GM12878 (cell line): ENCODE results near the gene CDYL. TPM values are rescaled to one million over a fixed set of nuclear protein-coding genes. Genes with fewer than 3 reads are reported as not detected.

Experiments
- ATAC-seq: fragments of 200-7000 bp; cut with Tn5 transposase; 3 replicates; pipeline ENCODE4 v1.9.1; 2020; ENCODE audit warnings: mild to moderate bottlenecking, moderate library complexity
- BruUV-seq: library from RNA; stranded (reverse); fragments of 400-500 nt; replicated peaks from 2 replicates; lab custom pipeline; 2021; lab: Mats Ljungman, UMichigan
- CTCF ChIA-PET: fragments of 300-600 bp; sonication (Branson Sonifier 250); formaldehyde crosslinking; extraction: SDS; loops from one replicate; lab custom pipeline; 2021; ENCODE audit warnings: inconsistent platforms; lab: Yijun Ruan, JAX
- POLR2A ChIA-PET: fragments of 350-600 bp; formaldehyde crosslinking; extraction: SDS; loops from one replicate; lab custom pipeline; 2021; ENCODE audit warnings: inconsistent platforms; lab: Charles Lee
- RAD21 ChIA-PET: fragments of 300-600 bp; sonication (Branson Sonifier 250); formaldehyde crosslinking; loops from one replicate; lab custom pipeline; 2023; ENCODE audit warnings: antibody characterized with exemption; ENCODE audit not compliant: unreplicated experiment; lab: Charles Lee
- SMC1A ChIA-PET: fragments of 300-600 bp; sonication (Branson Sonifier 250); formaldehyde crosslinking; loops from one replicate; lab custom pipeline; 2023; ENCODE audit not compliant: unreplicated experiment, uncharacterized antibody; lab: Charles Lee
- DNase-seq: peaks from one replicate; pipeline ENCODE4 v3.0.0-alpha.2; 2011; ENCODE audit warnings: low read depth, low spot score
- FAIRE-seq: peaks from 3 replicates; lab custom pipeline; 2011; peaks lifted over from hg19 to GRCh38; lab: Jason Lieb, UNC
- H2AFZ ChIP-seq: 2 replicates; pipeline ENCODE4 v1.6.0; 2011; ENCODE audit warnings: low read depth, low read length, control low read depth; ENCODE audit not compliant: control insufficient read depth
- H3K27ac ChIP-seq: 2 replicates; pipeline ENCODE4 v1.5.1; 2011; ENCODE audit warnings: control low read depth; ENCODE audit not compliant: control insufficient read depth, insufficient read depth
- H3K27me3 ChIP-seq, 2 experiments: replicated peaks in 1 of 2; 2 replicates each; pipeline versions ENCODE4 v1.6.0 to v1.6.1; 2011; ENCODE audit warnings: low read length in 1 of 2; ENCODE audit not compliant: control insufficient read depth in 2 of 2, insufficient read depth in 2 of 2
- H3K36me3 ChIP-seq, 2 experiments: 2 replicates each; pipeline ENCODE4 v1.5.1; 2011; ENCODE audit warnings: low read length in 1 of 2; ENCODE audit not compliant: control insufficient read depth in 2 of 2, insufficient read depth in 2 of 2
- H3K4me1 ChIP-seq: 2 replicates; pipeline ENCODE4 v1.6.1; 2011; ENCODE audit warnings: mild to moderate bottlenecking, low read length, moderate library complexity, mixed read lengths; ENCODE audit not compliant: control insufficient read depth, insufficient read depth
- H3K4me2 ChIP-seq: 2 replicates; pipeline ENCODE4 v1.6.0; 2011; ENCODE audit warnings: control low read depth; ENCODE audit not compliant: control insufficient read depth, insufficient read depth
- H3K4me3 ChIP-seq: fragments of 200-600 bp; sonication (generic); 2 replicates; pipeline ENCODE4 v1.5.1; 2016
- H3K79me2 ChIP-seq: 2 replicates; pipeline ENCODE4 v1.6.0; 2011; ENCODE audit warnings: low read length; ENCODE audit not compliant: control insufficient read depth, insufficient read depth
- H3K9ac ChIP-seq: 2 replicates; pipeline ENCODE4 v1.8.0; 2011; ENCODE audit warnings: low read length, control low read depth, mixed read lengths; ENCODE audit not compliant: control insufficient read depth, insufficient read depth
- H3K9me3 ChIP-seq: replicated peaks from 3 replicates; pipeline ENCODE4 v1.5.1; 2011; ENCODE audit warnings: mild to moderate bottlenecking, low read length; ENCODE audit not compliant: control insufficient read depth, insufficient read depth
- H4K20me1 ChIP-seq: 2 replicates; pipeline ENCODE4 v1.6.0; 2011; ENCODE audit not compliant: control insufficient read depth, insufficient read depth
- CEBPB ChIP-seq, 2 experiments: fragments of 150-350 bp in 1 of 2; IDR thresholded peaks; 2 replicates each; pipeline ENCODE4 v1.6.1; 2012 to 2014; ENCODE audit warnings: low read depth in 2 of 2, low read length in 2 of 2, borderline replicate concordance in 1 of 2, inconsistent platforms in 1 of 2
- EP300 ChIP-seq, 2 experiments: fragments of 150-350 bp in 1 of 2; IDR thresholded peaks; 2 replicates each; pipeline ENCODE4 v1.6.1; 2011 to 2012; ENCODE audit warnings: low read depth in 2 of 2, low read length in 2 of 2, borderline replicate concordance in 1 of 2, improper control_type of control experiment in 1 of 2, inconsistent platforms in 1 of 2; ENCODE audit not compliant: control insufficient read depth in 1 of 2
- HDAC2 ChIP-seq: fragments of 200-600 bp; sonication (generic); IDR thresholded peaks from 2 replicates; pipeline ENCODE4 v1.6.1; 2017
- IRF4 ChIP-seq: IDR thresholded peaks from 2 replicates; pipeline ENCODE4 v1.6.1; 2011; ENCODE audit warnings: low read depth, low read length
- KAT2A ChIP-seq: conservative IDR thresholded peaks from 2 replicates; pipeline ENCODE4 v1.6.1; 2011; ENCODE audit warnings: low read depth, low read length; ENCODE audit not compliant: control insufficient read depth
- NFXL1 ChIP-seq: fragments of 450-650 bp; IDR thresholded peaks from 2 replicates; pipeline ENCODE4 v1.6.1; 2017; ENCODE audit warnings: antibody characterized with exemption, mild to moderate bottlenecking, borderline replicate concordance
- RAD51 ChIP-seq: fragments of 450-650 bp; IDR thresholded peaks from 2 replicates; pipeline ENCODE4 v1.6.1; 2016; ENCODE audit warnings: moderate library complexity, mild to moderate bottlenecking, inconsistent platforms
- RELA ChIP-seq: fragments of 450-650 bp; IDR thresholded peaks from 2 replicates; pipeline ENCODE4 v1.8.0; 2014; ENCODE audit warnings: borderline replicate concordance; ENCODE audit not compliant: partially characterized antibody
- RFX5 ChIP-seq: IDR thresholded peaks from 2 replicates; pipeline ENCODE4 v1.6.1; 2011; ENCODE audit warnings: low read depth, low read length, improper control_type of control experiment
- SPI1 ChIP-seq: IDR thresholded peaks from 2 replicates; pipeline ENCODE4 v1.6.1; 2011; ENCODE audit warnings: low read depth, mild to moderate bottlenecking, low read length, moderate library complexity, borderline replicate concordance; ENCODE audit not compliant: insufficient read depth
- STAT3 ChIP-seq: IDR thresholded peaks from 2 replicates; pipeline ENCODE4 v1.6.1; 2011; ENCODE audit warnings: low read depth, low read length, improper control_type of control experiment
- ZNF622 ChIP-seq: fragments of 450-650 bp; IDR thresholded peaks from 2 replicates; pipeline ENCODE4 v1.6.1; 2017; ENCODE audit warnings: mild to moderate bottlenecking, inconsistent platforms
- WGBS: methylation state at CpG from one replicate; pipeline ENCODE4 v1.1.6; 2016; ENCODE audit warnings: low lambda C conversion rate; ENCODE audit not compliant: insufficient replicate concordance, insufficient coverage; ENCODE audit errors: missing lambda C conversion rate; 5-methylcytosine and 5-hydroxymethylcytosine counted together
- in situ Hi-C: fragments of 300-500 bp; cut with MboI; formaldehyde crosslinking; loops from 9 replicates; pipeline ENCODE4 v1.14.3; 2018; ENCODE audit warnings: mixed read lengths
- intact Hi-C: fragments of 100-400 bp; cut with micrococcal nuclease; formaldehyde crosslinking; loops from one replicate; pipeline ENCODE4 v1.14.2; 2022; ENCODE audit not compliant: unreplicated experiment
- polyA plus RNA-seq, 11 experiments: library from polyadenylated mRNA; depleted of rRNA in 4 of 11; unstranded in 6 of 11; stranded (reverse) in 5 of 11; fragments of >200 nt; fragmentation: Nextera tagmentation in 4 of 11; fragmentation: Illumina TruSeq in 1 of 11; extraction: Ambion mirVana in 4 of 11; extraction: Trizol in 1 of 11; gene quantifications; 1 replicate in 1 of 11; 2 replicates in 10 of 11; pipeline versions ENCODE4 v1.2.1 to v1.2.3, GENCODE V29; 2011 to 2016; ENCODE audit warnings: inconsistent platforms in 2 of 11, missing spikeins in 2 of 11, low read depth in 1 of 11
- total RNA-seq, 4 experiments: library from RNA; depleted of rRNA in 3 of 4; stranded (reverse); fragments of >200 nt in 3 of 4; fragmentation: Illumina TruSeq in 1 of 4; extraction: Trizol in 1 of 4; gene quantifications; 2 replicates each; pipeline versions ENCODE4 v1.2.1 to v1.2.3, GENCODE V29; 2013 to 2021
- TF ChIP-seq, protein P1 (sequence below): IDR thresholded peaks from 2 replicates; pipeline ENCODE4 v1.6.1; 2012; ENCODE audit warnings: mild to moderate bottlenecking, low read depth, low read length
- TF ChIP-seq, protein P2 (sequence below): fragments of 450-650 bp; IDR thresholded peaks from 2 replicates; pipeline ENCODE4 v1.6.1; 2016; ENCODE audit warnings: mild to moderate bottlenecking, moderate library complexity, borderline replicate concordance
- TF ChIP-seq, protein P3 (sequence below): fragments of 450-650 bp; IDR thresholded peaks from 2 replicates; pipeline ENCODE4 v1.6.1; 2017; ENCODE audit warnings: low read depth, mild to moderate bottlenecking, moderate library complexity

CDYL gene
- total and polyA plus RNA-seq, 10 of the 15 experiments (the other 5 are each of a cell fraction or from before 2014, with no cell fraction given): 9.3 to 61.2 (median 28.5) TPM

DNA sequence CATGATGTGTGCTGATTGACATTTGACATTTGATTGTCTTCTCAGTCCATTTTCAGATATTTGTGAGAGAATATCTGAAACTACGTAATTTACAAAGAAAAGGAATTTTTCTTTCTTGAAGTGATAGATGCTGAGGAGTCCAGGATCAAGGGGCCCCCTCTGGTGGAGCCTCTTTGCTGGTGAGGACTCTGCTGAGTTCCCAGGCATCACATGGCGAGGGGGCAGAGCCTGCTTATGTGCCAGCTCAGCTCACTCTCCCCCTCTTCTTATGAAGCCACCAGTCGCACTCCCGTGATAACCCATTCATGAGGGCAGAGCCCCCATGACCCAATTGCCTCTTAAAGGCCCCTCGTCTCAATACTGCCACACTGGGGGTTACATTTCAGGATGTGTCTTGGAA lies 136.4 kb downstream of the CDYL start:
- ChIA-PET SMC1A (interaction anchor here (0.9 to 1.7 kb wide), 3 partner anchors 9 to 16 kb away, joined by 3 to 5 read pairs (median 3); no protein-coding TSS in a partner anchor), CTCF (interaction anchor here (0.7 kb wide), 1 partner anchor 85 kb away, joined by 3 read pairs; no protein-coding TSS in a partner anchor), RAD21 (interaction anchor here (0.9 kb wide), 1 partner anchor 13 kb away, joined by 3 read pairs; no protein-coding TSS in a partner anchor), POLR2A (no interaction called here)
- in situ Hi-C loops (no loop called here), intact Hi-C loops (no loop called here)
- no peak overlapping the region for H3K4me2 ChIP-seq
- no peak overlapping the region for H2AFZ ChIP-seq
- no peak for DNase-seq
- H3K27ac ChIP-seq: no peak overlapping the region
- peaks cover 18% of the 10 kb centered on the region for H3K4me1 ChIP-seq
- BruUV-seq: no TSS peak
- ATAC-seq: no peak
- H3K9me3 ChIP-seq: no peaks in the 10 kb centered on the region
- H3K36me3 ChIP-seq: peaks cover 3 to 12% of the 10 kb centered on the region in 2 experiments; a peak in 3 of 4 replicates
- 94% methylated on average over 5 of the region's 5 CpGs for WGBS
- no peak for FAIRE-seq
- H4K20me1 ChIP-seq: no peaks in the 10 kb centered on the region
- no peaks in the 10 kb centered on the region for H3K27me3 ChIP-seq
- no peak overlapping the region for H3K4me3 ChIP-seq
- peaks cover 21% of the 10 kb centered on the region for H3K79me2 ChIP-seq
- H3K9ac ChIP-seq: no peak overlapping the region
- TF ChIP-seq, protein P1, sequence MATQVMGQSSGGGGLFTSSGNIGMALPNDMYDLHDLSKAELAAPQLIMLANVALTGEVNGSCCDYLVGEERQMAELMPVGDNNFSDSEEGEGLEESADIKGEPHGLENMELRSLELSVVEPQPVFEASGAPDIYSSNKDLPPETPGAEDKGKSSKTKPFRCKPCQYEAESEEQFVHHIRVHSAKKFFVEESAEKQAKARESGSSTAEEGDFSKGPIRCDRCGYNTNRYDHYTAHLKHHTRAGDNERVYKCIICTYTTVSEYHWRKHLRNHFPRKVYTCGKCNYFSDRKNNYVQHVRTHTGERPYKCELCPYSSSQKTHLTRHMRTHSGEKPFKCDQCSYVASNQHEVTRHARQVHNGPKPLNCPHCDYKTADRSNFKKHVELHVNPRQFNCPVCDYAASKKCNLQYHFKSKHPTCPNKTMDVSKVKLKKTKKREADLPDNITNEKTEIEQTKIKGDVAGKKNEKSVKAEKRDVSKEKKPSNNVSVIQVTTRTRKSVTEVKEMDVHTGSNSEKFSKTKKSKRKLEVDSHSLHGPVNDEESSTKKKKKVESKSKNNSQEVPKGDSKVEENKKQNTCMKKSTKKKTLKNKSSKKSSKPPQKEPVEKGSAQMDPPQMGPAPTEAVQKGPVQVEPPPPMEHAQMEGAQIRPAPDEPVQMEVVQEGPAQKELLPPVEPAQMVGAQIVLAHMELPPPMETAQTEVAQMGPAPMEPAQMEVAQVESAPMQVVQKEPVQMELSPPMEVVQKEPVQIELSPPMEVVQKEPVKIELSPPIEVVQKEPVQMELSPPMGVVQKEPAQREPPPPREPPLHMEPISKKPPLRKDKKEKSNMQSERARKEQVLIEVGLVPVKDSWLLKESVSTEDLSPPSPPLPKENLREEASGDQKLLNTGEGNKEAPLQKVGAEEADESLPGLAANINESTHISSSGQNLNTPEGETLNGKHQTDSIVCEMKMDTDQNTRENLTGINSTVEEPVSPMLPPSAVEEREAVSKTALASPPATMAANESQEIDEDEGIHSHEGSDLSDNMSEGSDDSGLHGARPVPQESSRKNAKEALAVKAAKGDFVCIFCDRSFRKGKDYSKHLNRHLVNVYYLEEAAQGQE: no peak
- no peak for TF ChIP-seq ZNF622
- TF ChIP-seq KAT2A: no peak
- no peak for TF ChIP-seq HDAC2
- no peak for TF ChIP-seq RAD51
- no peak for TF ChIP-seq CEBPB (IDR thresholded peaks at IDR 0.05; ENCODE audit: borderline replicate concordance in 1 of 2, low read depth in 2 of 2, low read length in 2 of 2)
- TF ChIP-seq IRF4: no peak
- TF ChIP-seq, protein P2, sequence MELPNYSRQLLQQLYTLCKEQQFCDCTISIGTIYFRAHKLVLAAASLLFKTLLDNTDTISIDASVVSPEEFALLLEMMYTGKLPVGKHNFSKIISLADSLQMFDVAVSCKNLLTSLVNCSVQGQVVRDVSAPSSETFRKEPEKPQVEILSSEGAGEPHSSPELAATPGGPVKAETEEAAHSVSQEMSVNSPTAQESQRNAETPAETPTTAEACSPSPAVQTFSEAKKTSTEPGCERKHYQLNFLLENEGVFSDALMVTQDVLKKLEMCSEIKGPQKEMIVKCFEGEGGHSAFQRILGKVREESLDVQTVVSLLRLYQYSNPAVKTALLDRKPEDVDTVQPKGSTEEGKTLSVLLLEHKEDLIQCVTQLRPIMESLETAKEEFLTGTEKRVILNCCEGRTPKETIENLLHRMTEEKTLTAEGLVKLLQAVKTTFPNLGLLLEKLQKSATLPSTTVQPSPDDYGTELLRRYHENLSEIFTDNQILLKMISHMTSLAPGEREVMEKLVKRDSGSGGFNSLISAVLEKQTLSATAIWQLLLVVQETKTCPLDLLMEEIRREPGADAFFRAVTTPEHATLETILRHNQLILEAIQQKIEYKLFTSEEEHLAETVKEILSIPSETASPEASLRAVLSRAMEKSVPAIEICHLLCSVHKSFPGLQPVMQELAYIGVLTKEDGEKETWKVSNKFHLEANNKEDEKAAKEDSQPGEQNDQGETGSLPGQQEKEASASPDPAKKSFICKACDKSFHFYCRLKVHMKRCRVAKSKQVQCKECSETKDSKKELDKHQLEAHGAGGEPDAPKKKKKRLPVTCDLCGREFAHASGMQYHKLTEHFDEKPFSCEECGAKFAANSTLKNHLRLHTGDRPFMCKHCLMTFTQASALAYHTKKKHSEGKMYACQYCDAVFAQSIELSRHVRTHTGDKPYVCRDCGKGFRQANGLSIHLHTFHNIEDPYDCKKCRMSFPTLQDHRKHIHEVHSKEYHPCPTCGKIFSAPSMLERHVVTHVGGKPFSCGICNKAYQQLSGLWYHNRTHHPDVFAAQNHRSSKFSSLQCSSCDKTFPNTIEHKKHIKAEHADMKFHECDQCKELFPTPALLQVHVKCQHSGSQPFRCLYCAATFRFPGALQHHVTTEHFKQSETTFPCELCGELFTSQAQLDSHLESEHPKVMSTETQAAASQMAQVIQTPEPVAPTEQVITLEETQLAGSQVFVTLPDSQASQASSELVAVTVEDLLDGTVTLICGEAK: no peak
- no peak for TF ChIP-seq EP300 (IDR thresholded peaks at IDR 0.05; ENCODE audit: borderline replicate concordance in 1 of 2, control insufficient read depth in 1 of 2, low read depth in 2 of 2, low read length in 2 of 2)
- TF ChIP-seq, protein P3, sequence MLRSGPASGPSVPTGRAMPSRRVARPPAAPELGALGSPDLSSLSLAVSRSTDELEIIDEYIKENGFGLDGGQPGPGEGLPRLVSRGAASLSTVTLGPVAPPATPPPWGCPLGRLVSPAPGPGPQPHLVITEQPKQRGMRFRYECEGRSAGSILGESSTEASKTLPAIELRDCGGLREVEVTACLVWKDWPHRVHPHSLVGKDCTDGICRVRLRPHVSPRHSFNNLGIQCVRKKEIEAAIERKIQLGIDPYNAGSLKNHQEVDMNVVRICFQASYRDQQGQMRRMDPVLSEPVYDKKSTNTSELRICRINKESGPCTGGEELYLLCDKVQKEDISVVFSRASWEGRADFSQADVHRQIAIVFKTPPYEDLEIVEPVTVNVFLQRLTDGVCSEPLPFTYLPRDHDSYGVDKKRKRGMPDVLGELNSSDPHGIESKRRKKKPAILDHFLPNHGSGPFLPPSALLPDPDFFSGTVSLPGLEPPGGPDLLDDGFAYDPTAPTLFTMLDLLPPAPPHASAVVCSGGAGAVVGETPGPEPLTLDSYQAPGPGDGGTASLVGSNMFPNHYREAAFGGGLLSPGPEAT: no peak
- no peak for TF ChIP-seq RFX5
- no peak for TF ChIP-seq NFXL1
- no peak for TF ChIP-seq RELA
- no peak for TF ChIP-seq STAT3
- no peak for TF ChIP-seq SPI1
